Ishikawa (cell line): Measurements from ENCODE around the gene NAP1L1.

ENCODE experiments used
- CEBPB ChIP-seq: IDR thresholded peaks from 2 replicates; pipeline ENCODE4 v1.6.1; 2012
- EP300 ChIP-seq: IDR thresholded peaks from 2 replicates; pipeline ENCODE4 v1.6.1; 2012; ENCODE audit warnings: borderline replicate concordance
- FOXM1 ChIP-seq: IDR thresholded peaks from 2 replicates; pipeline ENCODE4 v1.6.1; 2012; ENCODE audit warnings: low read depth, borderline replicate concordance
- MAX ChIP-seq: IDR thresholded peaks from 2 replicates; pipeline ENCODE4 v1.6.1; 2012
- RAD21 ChIP-seq: IDR thresholded peaks from 2 replicates; pipeline ENCODE4 v1.6.1; 2012; ENCODE audit warnings: low read depth
- TCF12 ChIP-seq: IDR thresholded peaks from 2 replicates; pipeline ENCODE4 v1.6.1; 2012; ENCODE audit warnings: low read depth
- TEAD4 ChIP-seq: IDR thresholded peaks from 2 replicates; pipeline ENCODE4 v1.6.1; 2012
- YY1 ChIP-seq: IDR thresholded peaks from 2 replicates; pipeline ENCODE4 v1.6.1; 2012; ENCODE audit warnings: low read depth
- ZBTB7A ChIP-seq: IDR thresholded peaks from 2 replicates; pipeline ENCODE4 v1.6.1; 2012; ENCODE audit warnings: low read depth

GRCh38 chr12:76020281-76020680 is 64.2 kb downstream of the NAP1L1 start:
- TF ChIP-seq YY1 (no peak), RAD21 (no peak), TEAD4 (no peak), EP300 (no peak), CEBPB (no peak), ZBTB7A (no peak), MAX (no peak), FOXM1 (no peak), TCF12 (no peak)
